HCT116 (cell line): ENCODE results near the gene RPS24.
"Not testable (repeated sequence)": the region's sequence is repeated elsewhere in the genome, so short reads cannot be mapped to it uniquely, and the experiment has no call there.

Experiments used
- CBX3 ChIP-seq: IDR thresholded peaks from 2 replicates; pipeline ENCODE4 v1.6.1; 2012; ENCODE audit warnings: low read depth
- CEBPB ChIP-seq: IDR thresholded peaks from 2 replicates; pipeline ENCODE4 v1.6.1; 2012; ENCODE audit warnings: low read depth
- EGR1 ChIP-seq: IDR thresholded peaks from 2 replicates; pipeline ENCODE4 v1.6.1; 2012; ENCODE audit warnings: low read depth
- EZH2 ChIP-seq: fragments of 200-600 bp; sonication (generic); IDR thresholded peaks from 2 replicates; pipeline ENCODE4 v1.6.1; 2017; ENCODE audit warnings: antibody characterized with exemption, mixed run types
- EZH2phosphoT487 ChIP-seq: fragments of 200-600 bp; IDR thresholded peaks from 2 replicates; pipeline ENCODE4 v1.6.1; 2018; ENCODE audit warnings: antibody characterized with exemption, borderline replicate concordance
- JUND ChIP-seq: IDR thresholded peaks from 2 replicates; pipeline ENCODE4 v1.6.1; 2012
- POLR2A ChIP-seq: IDR thresholded peaks from 2 replicates; pipeline ENCODE4 v1.7.0; 2011; ENCODE audit warnings: borderline replicate concordance; ENCODE audit not compliant: insufficient read depth, insufficient read length; ENCODE audit errors: extremely low read depth
- TF ChIP-seq, protein P1 (sequence below), 3 experiments: fragments of 200-600 bp in 1 of 3; sonication (generic) in 1 of 3; IDR thresholded peaks in 2 of 3; conservative IDR thresholded peaks in 1 of 3; 2 replicates each; pipeline ENCODE4 v1.5.1; 2012 to 2017; ENCODE audit warnings: low read depth in 2 of 3, low read length in 2 of 3, antibody characterized with exemption in 1 of 3, borderline replicate concordance in 1 of 3, control low read depth in 1 of 3, mild to moderate bottlenecking in 1 of 3, mixed read lengths in 1 of 3, mixed run types in 1 of 3, moderate library complexity in 1 of 3; ENCODE audit not compliant: insufficient read depth in 1 of 3
- TF ChIP-seq, protein P2 (sequence below): IDR thresholded peaks from 2 replicates; pipeline ENCODE4 v1.6.1; 2012; ENCODE audit warnings: low read depth
- TF ChIP-seq, protein P3 (sequence below): IDR thresholded peaks from 2 replicates; pipeline ENCODE4 v1.6.1; 2012

GRCh38 chr10:78070064-78070463 lies 36.4 kb downstream of the RPS24 start:
- TF ChIP-seq, protein P1, sequence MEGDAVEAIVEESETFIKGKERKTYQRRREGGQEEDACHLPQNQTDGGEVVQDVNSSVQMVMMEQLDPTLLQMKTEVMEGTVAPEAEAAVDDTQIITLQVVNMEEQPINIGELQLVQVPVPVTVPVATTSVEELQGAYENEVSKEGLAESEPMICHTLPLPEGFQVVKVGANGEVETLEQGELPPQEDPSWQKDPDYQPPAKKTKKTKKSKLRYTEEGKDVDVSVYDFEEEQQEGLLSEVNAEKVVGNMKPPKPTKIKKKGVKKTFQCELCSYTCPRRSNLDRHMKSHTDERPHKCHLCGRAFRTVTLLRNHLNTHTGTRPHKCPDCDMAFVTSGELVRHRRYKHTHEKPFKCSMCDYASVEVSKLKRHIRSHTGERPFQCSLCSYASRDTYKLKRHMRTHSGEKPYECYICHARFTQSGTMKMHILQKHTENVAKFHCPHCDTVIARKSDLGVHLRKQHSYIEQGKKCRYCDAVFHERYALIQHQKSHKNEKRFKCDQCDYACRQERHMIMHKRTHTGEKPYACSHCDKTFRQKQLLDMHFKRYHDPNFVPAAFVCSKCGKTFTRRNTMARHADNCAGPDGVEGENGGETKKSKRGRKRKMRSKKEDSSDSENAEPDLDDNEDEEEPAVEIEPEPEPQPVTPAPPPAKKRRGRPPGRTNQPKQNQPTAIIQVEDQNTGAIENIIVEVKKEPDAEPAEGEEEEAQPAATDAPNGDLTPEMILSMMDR (IDR thresholded peaks at IDR 0.05 in 2 of 3, conservative IDR thresholded peaks at IDR 0.05 in 1 of 3; ENCODE audit: borderline replicate concordance in 1 of 3, insufficient read depth in 1 of 3, low read depth in 2 of 3, low read length in 2 of 3), result not testable (repeated sequence)
- TF ChIP-seq EZH2phosphoT487, POLR2A, CBX3, JUND, EZH2, EGR1, CEBPB: not testable (repeated sequence)
- TF ChIP-seq, protein P2, sequence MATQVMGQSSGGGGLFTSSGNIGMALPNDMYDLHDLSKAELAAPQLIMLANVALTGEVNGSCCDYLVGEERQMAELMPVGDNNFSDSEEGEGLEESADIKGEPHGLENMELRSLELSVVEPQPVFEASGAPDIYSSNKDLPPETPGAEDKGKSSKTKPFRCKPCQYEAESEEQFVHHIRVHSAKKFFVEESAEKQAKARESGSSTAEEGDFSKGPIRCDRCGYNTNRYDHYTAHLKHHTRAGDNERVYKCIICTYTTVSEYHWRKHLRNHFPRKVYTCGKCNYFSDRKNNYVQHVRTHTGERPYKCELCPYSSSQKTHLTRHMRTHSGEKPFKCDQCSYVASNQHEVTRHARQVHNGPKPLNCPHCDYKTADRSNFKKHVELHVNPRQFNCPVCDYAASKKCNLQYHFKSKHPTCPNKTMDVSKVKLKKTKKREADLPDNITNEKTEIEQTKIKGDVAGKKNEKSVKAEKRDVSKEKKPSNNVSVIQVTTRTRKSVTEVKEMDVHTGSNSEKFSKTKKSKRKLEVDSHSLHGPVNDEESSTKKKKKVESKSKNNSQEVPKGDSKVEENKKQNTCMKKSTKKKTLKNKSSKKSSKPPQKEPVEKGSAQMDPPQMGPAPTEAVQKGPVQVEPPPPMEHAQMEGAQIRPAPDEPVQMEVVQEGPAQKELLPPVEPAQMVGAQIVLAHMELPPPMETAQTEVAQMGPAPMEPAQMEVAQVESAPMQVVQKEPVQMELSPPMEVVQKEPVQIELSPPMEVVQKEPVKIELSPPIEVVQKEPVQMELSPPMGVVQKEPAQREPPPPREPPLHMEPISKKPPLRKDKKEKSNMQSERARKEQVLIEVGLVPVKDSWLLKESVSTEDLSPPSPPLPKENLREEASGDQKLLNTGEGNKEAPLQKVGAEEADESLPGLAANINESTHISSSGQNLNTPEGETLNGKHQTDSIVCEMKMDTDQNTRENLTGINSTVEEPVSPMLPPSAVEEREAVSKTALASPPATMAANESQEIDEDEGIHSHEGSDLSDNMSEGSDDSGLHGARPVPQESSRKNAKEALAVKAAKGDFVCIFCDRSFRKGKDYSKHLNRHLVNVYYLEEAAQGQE, result not testable (repeated sequence)
- TF ChIP-seq, protein P3, sequence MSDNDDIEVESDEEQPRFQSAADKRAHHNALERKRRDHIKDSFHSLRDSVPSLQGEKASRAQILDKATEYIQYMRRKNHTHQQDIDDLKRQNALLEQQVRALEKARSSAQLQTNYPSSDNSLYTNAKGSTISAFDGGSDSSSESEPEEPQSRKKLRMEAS, result not testable (repeated sequence)
